NCI-H1048 (cell line): Measurements from ENCODE around the gene DNASE1L2.
"Not testable (repeated sequence)": the region's sequence is repeated elsewhere in the genome, so short reads cannot be mapped to it uniquely, and the experiment has no call there.

Experiments
- DNase-seq: peaks from one replicate; lab custom pipeline; 2025; lab: John Stamatoyannopoulos, UW

Gene DNASE1L2

DNA sequence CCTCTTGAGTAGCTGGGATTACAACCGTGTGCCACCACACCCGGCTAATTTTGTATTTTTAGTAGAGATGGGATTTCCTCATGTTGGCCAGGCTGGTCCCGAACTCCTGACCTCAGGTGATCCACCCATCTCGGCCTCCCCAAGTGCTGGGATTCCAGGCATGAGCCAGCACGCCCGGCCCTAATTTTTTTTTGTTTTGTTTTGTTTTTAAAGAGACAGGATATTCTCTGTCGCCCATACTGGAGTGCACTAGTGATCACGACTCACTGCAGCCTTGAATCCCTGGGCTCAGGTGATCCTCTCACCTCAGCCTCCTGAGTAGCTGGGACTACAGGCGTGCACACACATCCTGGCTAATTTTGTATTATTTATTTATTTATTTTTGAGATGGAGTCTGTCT lies 4.1 kb downstream of the DNASE1L2 start:
- not testable (repeated sequence) for DNase-seq

GRCh38 chr16:2242598-2242997 lies 6.4 kb downstream of the DNASE1L2 start:
- no peak for DNase-seq

DNA sequence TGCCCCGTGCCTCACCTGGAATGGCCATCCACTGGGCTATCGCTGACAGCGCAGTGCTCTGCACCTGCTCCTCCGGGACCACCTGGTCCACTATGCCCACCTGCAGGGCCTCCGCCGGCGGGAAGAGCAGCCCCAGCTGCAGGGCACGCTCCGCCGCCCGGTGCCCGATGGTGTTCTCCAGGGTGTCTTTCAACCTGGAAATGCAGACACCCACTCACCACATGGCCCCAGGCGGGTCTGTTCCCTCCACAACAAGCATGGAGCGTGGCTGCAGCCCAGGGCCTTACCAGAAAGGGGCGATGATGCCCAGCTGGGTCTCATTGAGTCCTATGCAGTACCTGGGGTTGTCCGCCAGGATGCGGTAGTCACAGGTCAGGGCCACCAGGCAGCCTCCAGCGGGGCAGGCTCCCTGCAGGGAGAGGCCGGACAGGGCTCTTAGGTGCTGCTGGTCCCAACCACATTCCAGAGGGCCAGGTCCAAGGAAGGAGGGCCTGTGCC lies 6.8 kb downstream of the DNASE1L2 start:
- no peak for DNase-seq

GRCh38 chr16:2243781-2244180 lies 7.5 kb downstream of the DNASE1L2 start:
- DNase-seq: no peak

GRCh38 chr16:2244301-2244700 lies 8.1 kb downstream of the DNASE1L2 start:
- DNase-seq: no peak

- DNase-seq: no peak
These were observed 8.9 kb downstream of the DNASE1L2 start for GRCh38 chr16:2244926-2245795.

- DNase-seq: no peak
These were observed 10.1 kb downstream of the DNASE1L2 start for GRCh38 chr16:2246301-2246885.

- no peak for DNase-seq
These were observed 14.5 kb downstream of the DNASE1L2 start for GRCh38 chr16:2250652-2251295.

- no peak for DNase-seq
These were observed 15.3 kb downstream of the DNASE1L2 start, which contains the start of gene ECI1 for GRCh38 chr16:2251296-2252111. Gene ECI1, minus strand, starts transcription at chr16:2251587. Its CDS starts 21 bp downstream, at chr16:2251566.

GRCh38 chr16:2252806-2253148 lies 16.5 kb downstream of the DNASE1L2 start:
- no peak for DNase-seq

GRCh38 chr16:2253293-2253692 lies 17.0 kb downstream of the DNASE1L2 start:
- DNase-seq: no peak

GRCh38 chr16:2256531-2257140 lies 20.4 kb downstream of the DNASE1L2 start:
- no peak for DNase-seq

- DNase-seq: no peak
These were observed 21.5 kb downstream of the DNASE1L2 start for GRCh38 chr16:2257726-2258125.

DNA sequence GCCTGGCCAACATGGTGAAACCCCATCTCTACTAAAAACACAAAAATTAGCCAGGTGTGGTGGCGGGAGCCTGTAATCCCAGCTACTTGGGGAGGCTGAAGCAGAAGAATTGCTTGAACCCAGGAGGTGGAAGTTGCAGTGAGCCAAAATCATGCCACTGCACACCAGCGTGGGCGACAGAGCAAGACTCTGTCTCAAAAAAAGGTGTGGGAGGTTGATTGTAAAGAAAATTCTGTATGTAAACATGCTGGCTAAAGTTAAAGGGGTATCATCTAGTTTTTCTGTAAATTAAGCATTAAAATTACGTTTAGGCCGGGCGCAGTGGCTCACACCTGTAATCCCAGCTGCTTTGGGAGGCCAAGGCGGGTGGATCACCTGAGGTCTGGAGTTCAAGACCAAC lies 22.3 kb downstream of the DNASE1L2 start:
- DNase-seq: not testable (repeated sequence)

- DNase-seq: no peak
These were observed 24.0 kb downstream of the DNASE1L2 start for GRCh38 chr16:2260250-2260649.

DNA sequence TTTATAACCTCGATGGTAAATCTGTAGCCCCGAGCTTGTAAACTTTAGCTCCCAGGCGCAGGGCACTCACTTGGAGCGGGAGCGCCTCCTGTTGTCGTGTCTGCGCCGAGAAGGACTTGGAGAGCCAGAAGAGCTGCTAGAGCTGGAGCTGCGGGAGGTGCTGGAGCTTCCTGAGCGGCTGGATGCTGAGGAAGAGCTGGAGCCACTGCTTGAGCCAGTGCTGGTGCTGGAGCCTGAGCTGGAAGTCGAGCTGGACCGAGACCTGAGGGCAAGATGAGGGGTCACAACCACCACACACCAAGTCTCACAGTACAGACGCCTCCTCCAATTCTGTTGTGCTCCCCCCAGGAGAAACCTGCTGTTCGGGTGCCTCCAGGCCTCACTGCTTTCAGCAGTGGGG lies 26.8 kb downstream of the DNASE1L2 start:
- not testable (repeated sequence) for DNase-seq

GRCh38 chr16:2266887-2267286 lies 30.6 kb downstream of the DNASE1L2 start:
- not testable (repeated sequence) for DNase-seq

- not testable (repeated sequence) for DNase-seq
These were observed 31.3 kb downstream of the DNASE1L2 start for GRCh38 chr16:2267505-2267912.

DNA sequence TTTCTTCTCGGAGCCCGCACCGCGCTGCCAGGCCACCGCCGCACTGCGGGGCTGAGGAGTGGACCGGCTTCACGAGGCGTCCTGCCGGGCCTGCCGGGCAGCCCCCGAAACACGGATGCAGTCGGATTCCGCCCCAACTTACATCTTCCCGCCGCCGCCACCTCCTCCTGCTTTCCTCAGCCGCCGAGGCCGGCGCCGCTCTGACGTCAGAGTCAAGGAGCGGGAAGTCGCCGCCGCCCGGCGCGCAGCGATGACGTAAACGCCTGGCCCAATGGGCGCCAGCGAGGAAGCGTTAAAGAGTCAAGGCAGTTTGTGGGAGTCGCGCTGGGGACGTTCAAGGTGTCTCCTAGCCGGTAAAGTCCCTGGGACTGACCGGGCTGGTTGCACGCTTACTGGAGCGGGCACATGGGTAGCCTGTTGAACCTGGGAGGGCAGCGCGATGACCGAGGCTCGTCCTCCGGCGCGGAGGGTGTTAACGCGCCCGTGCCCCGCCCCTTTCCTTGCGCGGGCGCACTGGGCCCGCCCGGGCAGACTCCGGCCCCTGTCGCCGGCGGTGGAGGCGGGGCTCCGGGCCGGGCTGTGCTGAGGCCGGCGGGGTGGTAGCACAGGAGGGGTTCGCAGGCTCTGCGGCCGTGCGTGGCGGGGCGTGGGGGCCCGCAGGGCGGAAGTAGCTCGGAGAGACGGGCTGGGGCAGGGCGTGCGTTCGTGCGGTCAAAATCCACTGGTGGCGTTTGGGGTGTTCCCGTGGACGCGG lies 31.8 kb downstream of the DNASE1L2 start, which contains the start of gene RNPS1:
RNPS1 (minus strand) TSS at position 214 of the 754 bp plus-strand sequence. CDS start 3,483 bp downstream, outside the sequence.
- peak; percentile 50 for DNase-seq

DNA sequence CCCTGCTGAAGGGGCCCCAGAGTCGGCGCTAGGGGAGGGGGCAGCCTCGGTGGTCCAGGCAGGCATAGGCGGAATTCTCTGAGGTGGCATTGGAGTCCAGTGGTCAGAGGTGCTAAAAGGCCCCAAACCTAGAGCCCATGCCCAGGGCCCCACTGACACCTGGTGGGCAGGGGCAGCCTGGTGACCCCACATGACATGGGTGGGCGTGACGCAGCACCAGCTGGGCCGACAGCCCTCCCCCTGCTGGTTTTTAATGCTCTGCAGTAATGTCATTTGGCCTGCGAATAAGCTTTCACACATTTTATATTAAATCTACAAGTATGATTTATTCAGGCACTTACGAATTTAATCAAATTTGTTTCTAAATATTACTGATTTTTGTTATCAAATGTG lies 33.8 kb downstream of the DNASE1L2 start:
- DNase-seq: no peak
